MM.1S (cell line): ENCODE results near the gene SLC44A1.

Source experiments
- DNase-seq: peaks from one replicate; pipeline ENCODE4 v3.0.0-alpha.2; 2015
- H2AFZ ChIP-seq: fragments of 300-600 bp; sonication (generic); 2 replicates; pipeline ENCODE4 v1.6.0; 2016; ENCODE audit warnings: antibody characterized with exemption, low read length
- H3F3A ChIP-seq: fragments of 300-600 bp; sonication (generic); 2 replicates; pipeline ENCODE4 v1.6.1; 2016; ENCODE audit warnings: mild to moderate bottlenecking, antibody characterized with exemption, low read length, moderate library complexity, mixed read lengths; ENCODE audit not compliant: insufficient read depth
- H3K27ac ChIP-seq: fragments of 300-600 bp; sonication (generic); 2 replicates; pipeline ENCODE4 v1.5.1; 2016; ENCODE audit warnings: mild to moderate bottlenecking, low read length
- H3K27me3 ChIP-seq: fragments of 300-600 bp; sonication (generic); replicated peaks from 2 replicates; pipeline ENCODE4 v1.6.0; 2016; ENCODE audit warnings: low read length; ENCODE audit not compliant: insufficient read depth
- H3K36me3 ChIP-seq: fragments of 300-600 bp; sonication (generic); replicated peaks from 2 replicates; pipeline ENCODE4 v1.6.1; 2016; ENCODE audit warnings: mild to moderate bottlenecking, low read length, mixed read lengths; ENCODE audit not compliant: insufficient read depth
- H3K4me1 ChIP-seq: fragments of 300-600 bp; sonication (generic); 2 replicates; pipeline ENCODE4 v1.6.1; 2016; ENCODE audit warnings: low read length, mixed read lengths
- H3K4me2 ChIP-seq: fragments of 300-600 bp; sonication (generic); 2 replicates; pipeline ENCODE4 v1.6.0; 2016; ENCODE audit warnings: low read depth, low read length
- H3K4me3 ChIP-seq: fragments of 300-600 bp; sonication (generic); 2 replicates; pipeline ENCODE4 v1.5.1; 2016; ENCODE audit warnings: low read length, mixed read lengths
- H3K79me2 ChIP-seq: fragments of 300-600 bp; sonication (generic); 2 replicates; pipeline ENCODE4 v1.6.1; 2016; ENCODE audit warnings: mixed run types, low read length, mixed read lengths
- H3K9ac ChIP-seq: fragments of 300-600 bp; sonication (generic); 2 replicates; pipeline ENCODE4 v1.6.1; 2016; ENCODE audit warnings: low read length, mixed read lengths
- H3K9me2 ChIP-seq: fragments of 300-600 bp; sonication (generic); replicated peaks from 2 replicates; pipeline ENCODE4 v1.6.1; 2016; ENCODE audit warnings: mild to moderate bottlenecking, low read length, mixed read lengths; ENCODE audit not compliant: insufficient read depth
- H3K9me3 ChIP-seq: fragments of 300-600 bp; sonication (generic); replicated peaks from 2 replicates; pipeline ENCODE4 v1.6.1; 2016; ENCODE audit warnings: mild to moderate bottlenecking, low read length, mixed read lengths; ENCODE audit not compliant: insufficient read depth
- H4K20me1 ChIP-seq: fragments of 300-600 bp; sonication (generic); 2 replicates; pipeline ENCODE4 v1.6.1; 2016; ENCODE audit warnings: mild to moderate bottlenecking, low read length, moderate library complexity, mixed read lengths; ENCODE audit not compliant: insufficient read depth
- EZH2 ChIP-seq: fragments of 300-600 bp; sonication (generic); optimal IDR thresholded peaks from 2 replicates; pipeline ENCODE3; 2017; ENCODE audit warnings: low read depth, mild to moderate bottlenecking, antibody characterized with exemption, low read length, mixed read lengths
- EZH2phosphoT487 ChIP-seq: fragments of 300-600 bp; sonication (generic); IDR thresholded peaks from 2 replicates; pipeline ENCODE4 v1.6.1; 2018; ENCODE audit warnings: antibody characterized with exemption, low read length
- TF ChIP-seq, protein P1 (sequence below): fragments of 300-600 bp; sonication (generic); IDR thresholded peaks from 2 replicates; pipeline ENCODE4 v1.5.1; 2016; ENCODE audit warnings: antibody characterized with exemption, low read length, mixed read lengths

The SLC44A1 gene

DNA sequence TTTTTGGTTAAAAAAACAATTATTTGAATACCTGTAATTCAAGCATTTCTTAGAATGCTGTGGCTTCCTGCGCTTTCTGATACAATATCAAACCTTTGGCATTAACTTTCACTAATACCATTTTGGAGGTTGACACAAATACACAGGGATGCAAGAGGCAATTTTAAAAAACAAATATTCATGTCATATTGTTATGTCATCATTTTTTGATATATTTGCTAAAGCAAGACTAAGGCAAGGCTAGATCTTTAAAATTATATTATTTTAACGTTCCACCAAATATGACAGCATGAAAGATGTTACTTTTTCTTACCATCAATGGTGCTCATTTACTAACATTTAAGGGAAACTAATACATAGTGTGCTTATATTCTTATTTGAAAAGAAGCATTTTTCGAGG, 110.0 kb downstream of the SLC44A1 start:
- DNase-seq = no peak
- H3K9me2 ChIP-seq = no peaks in the 10 kb centered on the region
- peaks cover 22% of the 10 kb centered on the region for H3K79me2 ChIP-seq
- H3K27me3 ChIP-seq = no peaks in the 10 kb centered on the region
- TF ChIP-seq EZH2 (no peak), EZH2phosphoT487 (no peak)
- TF ChIP-seq, protein P1, sequence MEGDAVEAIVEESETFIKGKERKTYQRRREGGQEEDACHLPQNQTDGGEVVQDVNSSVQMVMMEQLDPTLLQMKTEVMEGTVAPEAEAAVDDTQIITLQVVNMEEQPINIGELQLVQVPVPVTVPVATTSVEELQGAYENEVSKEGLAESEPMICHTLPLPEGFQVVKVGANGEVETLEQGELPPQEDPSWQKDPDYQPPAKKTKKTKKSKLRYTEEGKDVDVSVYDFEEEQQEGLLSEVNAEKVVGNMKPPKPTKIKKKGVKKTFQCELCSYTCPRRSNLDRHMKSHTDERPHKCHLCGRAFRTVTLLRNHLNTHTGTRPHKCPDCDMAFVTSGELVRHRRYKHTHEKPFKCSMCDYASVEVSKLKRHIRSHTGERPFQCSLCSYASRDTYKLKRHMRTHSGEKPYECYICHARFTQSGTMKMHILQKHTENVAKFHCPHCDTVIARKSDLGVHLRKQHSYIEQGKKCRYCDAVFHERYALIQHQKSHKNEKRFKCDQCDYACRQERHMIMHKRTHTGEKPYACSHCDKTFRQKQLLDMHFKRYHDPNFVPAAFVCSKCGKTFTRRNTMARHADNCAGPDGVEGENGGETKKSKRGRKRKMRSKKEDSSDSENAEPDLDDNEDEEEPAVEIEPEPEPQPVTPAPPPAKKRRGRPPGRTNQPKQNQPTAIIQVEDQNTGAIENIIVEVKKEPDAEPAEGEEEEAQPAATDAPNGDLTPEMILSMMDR = no peak
- peaks cover 46% of the 10 kb centered on the region for H3K4me1 ChIP-seq
- H3K4me2 ChIP-seq = no peak overlapping the region
- H4K20me1 ChIP-seq = no peaks in the 10 kb centered on the region; the same call in 1 of the 2 replicates
- H3K27ac ChIP-seq = no peak overlapping the region
- H3F3A ChIP-seq = peaks cover 20% of the 10 kb centered on the region
- no peaks in the 10 kb centered on the region for H3K9me3 ChIP-seq
- no peak overlapping the region for H2AFZ ChIP-seq
- H3K4me3 ChIP-seq = no peak overlapping the region
- no peaks in the 10 kb centered on the region for H3K36me3 ChIP-seq
- no peak overlapping the region for H3K9ac ChIP-seq

DNA sequence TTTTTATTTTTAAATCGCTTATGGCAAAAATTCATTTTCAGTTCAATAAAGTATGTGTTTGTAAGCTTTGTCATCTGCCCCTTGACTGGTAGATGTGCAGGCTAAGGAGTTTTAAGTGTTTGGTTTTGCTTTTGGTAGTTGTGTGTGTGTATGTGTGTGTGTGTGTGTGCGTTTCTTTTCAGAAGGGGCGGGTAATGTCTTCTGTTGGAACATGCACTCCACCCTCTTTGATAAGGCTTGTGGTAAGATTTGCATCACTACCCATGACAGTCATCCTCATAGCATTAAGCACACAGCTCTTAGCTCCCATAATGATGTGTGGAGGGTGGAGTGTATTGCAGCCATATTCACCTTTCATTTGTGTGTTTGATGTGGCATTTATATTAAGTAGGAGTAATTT, 111.3 kb downstream of the SLC44A1 start:
- no peaks in the 10 kb centered on the region; the same call in 1 of the 2 replicates for H4K20me1 ChIP-seq
- H3K9me2 ChIP-seq = no peaks in the 10 kb centered on the region
- H3K27me3 ChIP-seq = no peaks in the 10 kb centered on the region
- TF ChIP-seq, protein P1 = peak; percentile 10; the same call in 1 of the 2 replicates
- TF ChIP-seq EZH2 = no peak
- peaks cover 59% of the 10 kb centered on the region for H3K4me1 ChIP-seq
- DNase-seq = peak; percentile 31
- H3K9ac ChIP-seq = no peak overlapping the region
- H3K27ac ChIP-seq = no peak overlapping the region
- H3K9me3 ChIP-seq = no peaks in the 10 kb centered on the region
- peaks cover 36% of the 10 kb centered on the region for H3K79me2 ChIP-seq
- H3F3A ChIP-seq = peaks cover 26% of the 10 kb centered on the region
- H3K4me2 ChIP-seq = no peak overlapping the region
- H3K4me3 ChIP-seq = no peak overlapping the region
- H3K36me3 ChIP-seq = no peaks in the 10 kb centered on the region
- H2AFZ ChIP-seq = no peak overlapping the region

DNA sequence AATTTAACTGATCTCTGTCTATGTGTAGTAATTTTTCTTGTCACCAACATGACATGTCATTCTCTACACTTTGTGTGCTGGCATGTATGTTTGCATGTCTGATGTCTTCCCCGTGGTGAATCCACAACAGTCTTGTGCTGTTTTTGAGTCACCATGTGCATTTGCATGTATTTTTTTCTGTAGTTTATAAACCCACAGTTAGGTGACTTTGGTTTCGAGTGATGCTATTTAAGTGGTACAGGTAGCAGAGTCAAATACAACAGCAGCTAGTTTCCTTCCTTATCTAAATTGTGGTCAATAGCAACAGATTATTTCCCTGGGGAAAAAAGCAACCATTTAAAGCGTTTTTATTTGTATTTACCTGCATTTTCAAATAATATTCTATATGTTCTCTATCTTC, 113.5 kb downstream of the SLC44A1 start:
- no peaks in the 10 kb centered on the region; the same call in 1 of the 2 replicates for H4K20me1 ChIP-seq
- no peaks in the 10 kb centered on the region for H3K9me3 ChIP-seq
- H3K4me3 ChIP-seq = peak overlapping the region; percentile 16; the same call in 1 of the 2 replicates
- H3K27me3 ChIP-seq = no peaks in the 10 kb centered on the region
- peaks cover 78% of the 10 kb centered on the region for H3K4me1 ChIP-seq
- H2AFZ ChIP-seq = no peak overlapping the region
- peak; percentile 79 for DNase-seq
- TF ChIP-seq, protein P1 = no peak
- no peak for TF ChIP-seq EZH2phosphoT487
- TF ChIP-seq EZH2 = no peak
- H3K9ac ChIP-seq = peak overlapping the region; percentile 58; the same call in 1 of the 2 replicates
- no peaks in the 10 kb centered on the region for H3K36me3 ChIP-seq
- H3K9me2 ChIP-seq = no peaks in the 10 kb centered on the region
- peak overlapping the region; percentile 49 for H3K4me2 ChIP-seq
- H3K79me2 ChIP-seq = peaks cover 48% of the 10 kb centered on the region
- peaks cover 29% of the 10 kb centered on the region for H3F3A ChIP-seq
- H3K27ac ChIP-seq = peak overlapping the region; percentile 85
